NCI-H2196 treated with DMSO at 0.1 percent for 48 hours (cell line): ENCODE measurements around the gene RAD51B.
"Not testable (repeated sequence)": the region's sequence is repeated elsewhere in the genome, so short reads cannot be mapped to it uniquely, and the experiment has no call there.

Experiments
- DNase-seq: peaks from one replicate; lab custom pipeline; 2025; ENCODE audit not compliant: unreplicated experiment; lab: John Stamatoyannopoulos, UW

RAD51B gene

GRCh38 chr14:68654471-68654941 lies 834.9 kb downstream of the RAD51B start:
- DNase-seq, result no peak

DNA sequence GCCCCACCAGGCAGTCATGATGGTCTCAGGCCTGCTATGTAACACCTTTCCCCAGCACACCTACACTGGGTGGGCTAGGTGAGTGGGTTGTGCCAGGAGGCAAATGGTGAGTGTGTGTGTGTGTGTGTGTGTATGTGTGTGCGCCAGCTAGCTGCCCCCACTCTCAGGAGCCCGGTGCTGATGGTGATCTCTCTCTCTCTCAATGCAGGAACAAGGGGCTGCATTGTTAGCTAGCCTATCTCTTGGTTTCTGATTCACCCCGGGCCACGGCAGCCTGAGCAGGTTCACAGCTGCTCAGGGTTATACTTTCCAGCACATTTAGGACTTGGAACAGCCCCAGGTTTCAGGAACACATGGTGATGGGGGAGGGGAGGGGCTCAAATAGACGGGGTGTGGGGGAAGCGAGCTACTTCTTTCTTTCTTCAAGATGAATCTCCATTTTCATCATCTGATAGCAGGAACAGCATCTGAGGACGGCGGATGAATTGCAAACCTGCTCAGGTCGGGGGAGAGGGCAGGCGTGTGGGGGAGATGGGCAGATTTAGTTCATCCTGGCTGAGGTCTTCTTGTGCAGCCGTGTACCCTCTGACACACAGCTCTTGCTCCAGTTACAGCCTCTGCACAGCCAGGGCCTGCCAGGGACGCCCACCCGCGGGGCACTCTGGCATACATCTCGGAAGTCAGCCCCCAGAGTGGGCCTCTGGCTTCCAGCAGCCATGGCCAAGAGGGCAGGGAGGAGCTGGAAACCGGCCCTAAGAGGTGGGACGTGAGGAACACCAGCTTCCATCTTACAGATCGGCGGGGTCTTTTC lies 835.6 kb downstream of the RAD51B start:
- DNase-seq, result no peak

- no peak for DNase-seq
Measured at GRCh38 chr14:68655911-68656316, 836.3 kb downstream of the RAD51B start.

GRCh38 chr14:68656452-68656851 lies 836.9 kb downstream of the RAD51B start:
- no peak for DNase-seq

DNA sequence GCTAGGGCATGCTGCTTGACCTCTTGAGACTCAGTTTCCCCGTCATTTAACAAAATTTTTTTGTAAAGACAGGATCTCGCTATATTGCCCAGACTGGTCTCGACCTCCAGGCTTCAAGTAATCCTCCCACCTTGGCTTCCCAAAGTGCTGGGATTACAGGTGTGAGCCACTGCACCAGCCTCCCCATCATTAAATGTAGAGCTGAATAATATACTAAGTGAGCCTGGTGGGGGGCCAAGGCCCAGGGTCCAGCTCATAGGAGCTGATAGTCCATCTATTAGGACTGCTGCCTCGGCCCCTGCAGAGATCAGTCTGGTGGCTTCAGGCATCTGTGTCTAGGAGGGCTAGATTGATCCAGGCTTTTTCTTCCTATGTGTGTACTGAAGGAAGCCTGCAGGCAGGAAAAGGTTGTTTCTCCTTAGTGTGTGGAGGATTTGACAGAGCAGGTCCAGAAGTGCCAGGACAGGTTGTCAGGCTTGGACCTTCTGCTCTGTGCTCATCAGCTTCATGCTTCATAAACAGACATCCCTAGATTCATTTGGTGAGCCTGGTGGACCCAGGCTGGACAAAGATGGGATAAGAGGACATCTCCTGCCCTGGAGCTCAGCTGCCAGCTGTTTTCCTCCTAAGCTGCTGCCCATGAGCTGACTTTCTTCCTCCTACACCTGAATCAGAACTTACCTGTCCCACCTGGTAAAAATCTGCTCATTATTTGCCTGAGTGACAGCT lies 837.9 kb downstream of the RAD51B start:
- no peak for DNase-seq

GRCh38 chr14:68658029-68658509 lies 838.5 kb downstream of the RAD51B start:
- DNase-seq, result no peak

GRCh38 chr14:68658943-68659931 lies 839.7 kb downstream of the RAD51B start:
- DNase-seq, result no peak

DNA sequence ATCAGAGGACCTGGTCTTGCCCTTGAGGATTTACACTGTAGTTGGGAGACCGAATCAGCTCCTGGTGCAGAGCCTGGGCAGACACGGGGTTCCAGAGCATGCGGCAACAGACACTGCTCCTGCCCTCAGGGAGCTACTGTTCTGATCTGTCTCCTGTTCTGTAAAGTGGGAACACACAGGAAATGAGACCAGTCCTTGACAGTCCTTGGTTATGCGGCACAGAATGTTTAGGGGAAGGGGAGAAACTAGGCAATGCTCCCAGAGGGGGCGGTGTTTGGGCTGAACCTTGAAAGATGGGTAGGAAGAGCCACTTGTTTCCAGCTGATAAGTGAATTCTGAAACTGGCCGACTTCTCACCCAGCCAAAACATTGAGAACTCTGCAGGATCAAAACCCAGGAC lies 840.9 kb downstream of the RAD51B start:
- no peak for DNase-seq

GRCh38 chr14:68661226-68662225 lies 841.9 kb downstream of the RAD51B start:
- DNase-seq, result no peak

DNA sequence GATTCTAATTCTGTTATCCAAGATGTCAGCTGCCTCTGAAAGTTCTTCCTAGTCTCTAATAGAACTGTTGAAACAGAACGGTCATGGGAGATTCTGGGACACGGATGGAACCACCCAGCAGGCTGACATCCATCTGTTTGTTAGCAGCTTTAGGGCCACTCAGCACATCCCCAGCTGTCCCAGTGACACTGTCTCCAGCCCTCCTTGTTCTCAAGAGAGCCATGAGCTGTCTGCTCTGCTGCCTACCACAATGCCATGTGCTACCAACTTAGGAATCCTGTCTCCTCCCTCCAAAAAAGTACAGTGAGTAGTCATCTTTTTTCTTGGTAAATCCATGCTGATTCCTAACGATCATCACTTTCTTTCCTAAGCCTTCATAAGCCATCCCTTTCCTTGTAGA lies 842.8 kb downstream of the RAD51B start:
- DNase-seq, result no peak

DNA sequence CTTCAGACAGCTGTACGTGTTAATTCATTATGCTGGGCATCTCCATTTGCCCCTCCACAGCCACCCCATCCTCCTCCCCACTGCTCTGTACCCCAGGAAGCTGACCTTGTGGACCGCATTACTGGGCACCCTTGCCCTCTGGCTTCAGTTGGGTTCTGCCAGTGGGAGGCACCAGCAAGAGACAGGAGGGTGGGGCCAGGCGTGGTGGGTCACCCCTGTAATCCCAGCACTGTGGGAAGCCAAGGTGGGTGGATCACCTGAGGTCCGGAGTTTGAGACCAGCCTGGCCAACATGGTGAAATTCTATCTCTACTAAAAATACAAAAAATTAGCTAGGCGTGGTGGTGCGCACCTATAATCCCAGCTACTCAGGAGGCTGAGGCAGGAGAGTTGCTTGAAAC lies 843.2 kb downstream of the RAD51B start:
- not testable (repeated sequence) for DNase-seq

DNA sequence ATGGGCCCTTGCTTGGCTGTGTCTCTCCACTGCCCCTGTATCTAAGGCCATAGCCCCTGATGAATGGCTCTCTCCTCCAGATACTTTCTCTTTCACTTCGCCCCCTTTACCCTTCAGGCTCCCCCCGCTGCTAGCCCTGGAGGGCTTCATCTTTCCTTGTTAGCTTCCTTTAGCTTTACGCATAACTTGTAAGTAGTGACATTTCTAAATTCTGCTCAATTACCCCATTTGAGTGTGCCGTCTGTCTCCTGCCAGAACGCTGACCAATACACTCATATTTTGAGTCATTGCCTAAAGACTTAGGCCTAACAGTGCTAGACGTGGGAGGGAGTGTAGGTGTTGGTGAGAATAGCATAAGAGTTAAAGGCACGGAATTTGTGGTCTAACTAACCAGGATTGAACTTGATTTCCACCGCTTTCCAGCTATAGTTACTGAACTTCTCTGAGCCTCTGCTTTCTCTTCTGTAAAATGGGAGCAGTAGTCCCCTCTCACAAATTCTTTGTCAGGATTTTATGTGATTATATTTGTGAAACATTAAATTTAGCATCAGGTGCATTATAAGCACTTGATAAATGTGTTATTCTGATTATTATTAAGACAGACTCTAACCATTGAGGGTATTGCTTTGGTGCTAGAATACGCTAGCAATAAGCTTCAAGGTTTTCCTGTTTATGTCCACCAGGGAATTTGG lies 844.0 kb downstream of the RAD51B start:
- DNase-seq, result no peak

GRCh38 chr14:68664225-68664681 lies 844.7 kb downstream of the RAD51B start:
- no peak for DNase-seq

DNA sequence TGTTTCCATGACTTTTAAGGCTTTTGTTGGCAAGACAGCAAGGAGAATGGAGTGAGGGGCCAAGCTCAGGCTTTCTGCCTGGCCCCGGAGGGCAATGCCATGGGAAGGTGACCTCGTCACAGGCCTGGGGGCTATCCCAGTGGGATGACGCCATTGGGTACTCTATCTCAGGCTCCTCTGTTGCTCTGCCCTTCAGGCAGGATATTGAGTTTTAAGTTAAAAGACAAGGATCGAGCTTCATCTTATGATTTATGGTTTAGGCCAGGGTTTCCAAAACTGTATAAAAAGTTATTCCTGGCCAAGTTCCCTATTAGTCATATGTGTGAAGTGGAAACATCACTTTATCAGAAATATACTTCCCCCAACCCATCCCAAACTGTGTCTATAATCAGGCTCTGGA lies 845.6 kb downstream of the RAD51B start:
- no peak for DNase-seq

DNA sequence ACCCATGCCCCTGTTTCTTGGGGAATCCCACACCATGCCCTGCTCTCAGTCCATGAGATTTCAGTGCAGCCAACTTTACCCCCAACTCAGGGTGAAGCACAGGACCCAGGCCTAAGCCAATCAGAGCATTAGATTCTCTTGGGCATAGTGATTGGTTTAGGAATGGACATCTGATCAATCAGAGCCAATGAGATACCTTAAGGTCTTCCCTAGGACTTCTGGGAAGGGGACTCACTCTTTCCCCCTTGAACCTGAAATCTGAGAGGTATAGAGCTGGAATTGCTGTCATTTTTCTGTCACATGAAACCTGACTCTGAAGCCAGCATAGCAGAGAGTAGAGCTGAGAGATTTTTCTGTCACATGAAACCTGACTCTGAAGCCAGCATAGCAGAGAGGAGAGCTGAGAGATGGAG lies 846.2 kb downstream of the RAD51B start:
- DNase-seq, result no peak

- DNase-seq, result no peak
Measured at GRCh38 chr14:68666236-68666635, 846.7 kb downstream of the RAD51B start.

DNA sequence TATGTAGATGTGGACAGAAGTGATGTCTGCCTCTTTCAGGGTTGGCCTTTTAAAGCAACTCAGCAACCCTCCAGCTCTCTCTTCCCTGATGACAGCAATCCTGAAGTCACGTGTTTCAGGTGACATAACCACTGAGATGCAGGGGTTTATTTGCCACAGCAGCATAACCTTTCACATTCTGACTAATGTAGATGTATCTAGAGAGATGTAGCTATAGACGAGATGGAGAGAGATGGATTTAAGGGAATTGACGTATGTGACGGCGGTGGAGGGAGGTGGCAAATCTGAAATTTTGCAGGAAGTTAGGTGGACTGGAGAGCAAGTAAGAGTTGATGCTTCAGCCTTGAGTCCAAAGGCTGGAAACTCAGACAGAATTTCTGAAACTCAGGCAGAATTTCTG lies 847.3 kb downstream of the RAD51B start:
- DNase-seq, result no peak

DNA sequence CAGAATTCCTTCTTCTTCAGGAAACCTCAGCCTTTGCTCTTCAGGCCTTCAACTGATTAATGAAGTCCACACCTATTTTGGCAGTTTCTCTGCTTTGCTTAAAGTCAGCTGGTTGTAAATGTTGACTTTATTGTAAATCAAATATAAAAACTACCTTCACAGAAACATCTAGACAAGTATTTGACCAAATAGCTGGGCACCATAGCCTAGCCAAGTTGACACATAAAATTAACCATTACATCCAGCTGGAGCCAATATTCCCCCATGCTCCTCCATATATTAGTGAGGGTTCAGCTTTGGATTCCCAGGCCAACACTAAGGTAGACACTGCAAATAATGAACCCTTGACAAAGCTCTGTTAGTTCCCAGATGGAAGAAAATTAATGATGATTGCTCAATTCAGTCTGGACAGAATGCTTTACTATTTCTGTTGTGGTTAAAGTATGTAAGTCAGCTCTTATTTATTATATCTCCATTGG lies 847.8 kb downstream of the RAD51B start:
- no peak for DNase-seq

GRCh38 chr14:68668028-68668427 lies 848.4 kb downstream of the RAD51B start:
- DNase-seq, result no peak
